Measurements from ENCODE around the gene POLR1G.

DNA sequence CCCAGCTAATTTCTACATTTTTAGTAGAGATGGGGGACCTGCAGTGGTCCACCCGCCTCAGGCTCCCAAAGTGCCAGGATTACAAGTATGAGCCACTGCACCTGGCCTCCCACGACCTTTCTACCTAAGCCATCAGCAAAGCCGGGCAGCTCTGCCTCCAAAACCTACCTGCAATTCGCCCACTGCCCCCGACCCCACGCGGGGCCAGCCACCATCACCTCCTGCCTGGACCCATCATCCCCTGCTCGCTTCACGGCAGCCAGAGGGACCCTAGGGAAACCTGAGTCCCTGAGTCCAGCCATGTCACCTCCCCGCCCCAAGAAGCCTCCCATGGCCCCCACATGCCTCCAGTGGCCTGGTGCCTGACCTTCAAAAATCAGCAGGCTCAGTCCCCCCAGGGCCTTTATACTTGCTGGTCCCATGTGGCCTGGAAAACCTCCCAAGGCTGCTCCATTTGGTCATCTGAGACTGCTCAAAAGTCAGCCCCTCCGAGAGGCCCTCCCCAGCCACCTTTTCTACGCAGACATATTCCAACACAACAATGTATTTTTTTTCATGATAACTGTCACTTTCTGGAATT is 48.1 kb upstream of the POLR1G start:
- TF ChIP-seq POLR2A (IDR thresholded peaks at IDR 0.05) (no peak), POLR2AphosphoS5 (IDR thresholded peaks at IDR 0.05) (no peak)
- TF ChIP-seq, protein P1, sequence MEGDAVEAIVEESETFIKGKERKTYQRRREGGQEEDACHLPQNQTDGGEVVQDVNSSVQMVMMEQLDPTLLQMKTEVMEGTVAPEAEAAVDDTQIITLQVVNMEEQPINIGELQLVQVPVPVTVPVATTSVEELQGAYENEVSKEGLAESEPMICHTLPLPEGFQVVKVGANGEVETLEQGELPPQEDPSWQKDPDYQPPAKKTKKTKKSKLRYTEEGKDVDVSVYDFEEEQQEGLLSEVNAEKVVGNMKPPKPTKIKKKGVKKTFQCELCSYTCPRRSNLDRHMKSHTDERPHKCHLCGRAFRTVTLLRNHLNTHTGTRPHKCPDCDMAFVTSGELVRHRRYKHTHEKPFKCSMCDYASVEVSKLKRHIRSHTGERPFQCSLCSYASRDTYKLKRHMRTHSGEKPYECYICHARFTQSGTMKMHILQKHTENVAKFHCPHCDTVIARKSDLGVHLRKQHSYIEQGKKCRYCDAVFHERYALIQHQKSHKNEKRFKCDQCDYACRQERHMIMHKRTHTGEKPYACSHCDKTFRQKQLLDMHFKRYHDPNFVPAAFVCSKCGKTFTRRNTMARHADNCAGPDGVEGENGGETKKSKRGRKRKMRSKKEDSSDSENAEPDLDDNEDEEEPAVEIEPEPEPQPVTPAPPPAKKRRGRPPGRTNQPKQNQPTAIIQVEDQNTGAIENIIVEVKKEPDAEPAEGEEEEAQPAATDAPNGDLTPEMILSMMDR (IDR thresholded peaks at IDR 0.05), result no peak
